ENCODE measurements around the gene TPSD1. TPM values are rescaled to one million over a fixed set of nuclear protein-coding genes. Genes with fewer than 3 reads are reported as not detected.
"Not testable (repeated sequence)": the region's sequence is repeated elsewhere in the genome, so short reads cannot be mapped to it uniquely, and the experiment has no call there.

The TPSD1 gene
- total RNA-seq, 1 donor from 2014 or later = not detected

DNA sequence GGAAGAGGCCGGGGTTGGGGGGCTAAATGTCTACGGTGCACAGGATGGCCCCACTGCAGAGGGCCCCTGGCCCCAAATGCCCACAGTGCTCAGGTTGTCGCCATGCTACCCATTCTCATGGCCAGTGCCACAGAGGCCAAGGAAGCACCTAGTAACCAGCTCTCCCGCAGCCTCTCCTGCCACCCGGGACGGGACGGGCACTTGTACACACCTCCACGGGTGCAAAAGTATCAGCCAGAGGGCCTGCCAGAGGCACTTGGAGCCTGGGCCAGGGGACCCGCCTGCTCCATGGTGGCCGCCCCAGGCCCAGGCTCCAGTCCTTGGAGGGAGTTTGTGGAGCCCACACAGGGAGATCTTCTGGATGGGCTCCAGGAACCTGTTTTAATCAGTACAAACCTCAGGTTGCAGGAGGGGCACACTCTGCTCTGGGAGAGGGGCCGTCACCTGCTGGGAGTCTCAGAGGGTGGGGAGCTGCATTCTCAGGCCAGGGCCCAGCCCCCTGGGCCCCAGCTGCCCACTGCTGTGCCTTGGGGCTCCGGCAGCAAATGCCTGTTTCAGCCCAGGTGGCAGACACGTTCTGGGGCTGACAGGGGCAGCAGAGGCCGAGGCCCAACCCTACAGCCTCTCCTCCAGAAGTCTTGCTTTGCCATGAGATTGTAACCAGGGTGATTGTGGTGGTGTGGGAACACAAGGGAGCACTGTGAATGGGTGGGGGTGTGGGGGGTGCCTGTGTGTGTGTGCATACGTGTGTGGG, 7.9 kb downstream of the TPSD1 start:
- DNase-seq (ENCODE audit: low read depth) = no peak
- TF ChIP-seq, protein P1, sequence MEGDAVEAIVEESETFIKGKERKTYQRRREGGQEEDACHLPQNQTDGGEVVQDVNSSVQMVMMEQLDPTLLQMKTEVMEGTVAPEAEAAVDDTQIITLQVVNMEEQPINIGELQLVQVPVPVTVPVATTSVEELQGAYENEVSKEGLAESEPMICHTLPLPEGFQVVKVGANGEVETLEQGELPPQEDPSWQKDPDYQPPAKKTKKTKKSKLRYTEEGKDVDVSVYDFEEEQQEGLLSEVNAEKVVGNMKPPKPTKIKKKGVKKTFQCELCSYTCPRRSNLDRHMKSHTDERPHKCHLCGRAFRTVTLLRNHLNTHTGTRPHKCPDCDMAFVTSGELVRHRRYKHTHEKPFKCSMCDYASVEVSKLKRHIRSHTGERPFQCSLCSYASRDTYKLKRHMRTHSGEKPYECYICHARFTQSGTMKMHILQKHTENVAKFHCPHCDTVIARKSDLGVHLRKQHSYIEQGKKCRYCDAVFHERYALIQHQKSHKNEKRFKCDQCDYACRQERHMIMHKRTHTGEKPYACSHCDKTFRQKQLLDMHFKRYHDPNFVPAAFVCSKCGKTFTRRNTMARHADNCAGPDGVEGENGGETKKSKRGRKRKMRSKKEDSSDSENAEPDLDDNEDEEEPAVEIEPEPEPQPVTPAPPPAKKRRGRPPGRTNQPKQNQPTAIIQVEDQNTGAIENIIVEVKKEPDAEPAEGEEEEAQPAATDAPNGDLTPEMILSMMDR (conservative IDR thresholded peaks at IDR 0.05; ENCODE audit: low read depth, low read length) = no peak
- no peak overlapping the region for H3K4me3 ChIP-seq (ENCODE audit: low read depth, low read length)

DNA sequence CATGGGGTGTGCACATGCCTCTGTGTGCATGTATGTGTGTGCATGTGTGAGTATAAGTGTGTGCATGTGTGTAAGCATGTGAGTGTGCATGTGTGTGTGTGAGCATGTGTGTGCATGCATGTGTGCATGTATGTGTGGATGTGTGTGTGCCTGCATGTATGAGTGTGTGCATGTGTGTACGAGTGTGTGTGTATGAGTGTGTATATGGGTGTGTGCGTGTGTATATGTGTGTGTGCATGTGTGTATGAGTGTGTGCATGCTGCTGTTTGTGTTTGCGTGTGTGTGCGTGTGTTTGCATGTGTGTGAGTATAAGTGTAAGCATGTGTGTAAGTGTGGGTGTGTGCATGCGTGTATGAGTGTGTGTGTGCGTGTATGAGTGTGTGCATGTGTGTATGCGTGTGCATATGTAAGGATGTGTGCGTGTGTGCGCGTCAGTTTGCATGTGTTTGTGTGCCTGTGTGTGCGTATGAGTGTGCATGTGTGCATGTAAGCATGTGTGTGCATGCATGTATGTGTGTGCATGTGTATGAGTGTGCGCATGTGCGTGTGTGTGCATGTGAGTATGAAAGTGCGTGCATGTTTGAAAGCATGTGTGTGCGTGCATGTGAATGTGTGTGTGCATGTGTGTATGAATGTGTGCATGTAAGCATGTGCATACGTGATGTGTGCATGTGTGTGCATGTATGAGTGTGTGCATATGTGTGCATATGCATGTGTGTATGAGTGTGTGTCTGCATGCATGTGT, 8.6 kb downstream of the TPSD1 start:
- DNase-seq (ENCODE audit: low read depth) = no peak
- H3K4me3 ChIP-seq (ENCODE audit: low read depth, low read length) = no peak overlapping the region
- TF ChIP-seq, protein P1 (conservative IDR thresholded peaks at IDR 0.05; ENCODE audit: low read depth, low read length) = no peak

DNA sequence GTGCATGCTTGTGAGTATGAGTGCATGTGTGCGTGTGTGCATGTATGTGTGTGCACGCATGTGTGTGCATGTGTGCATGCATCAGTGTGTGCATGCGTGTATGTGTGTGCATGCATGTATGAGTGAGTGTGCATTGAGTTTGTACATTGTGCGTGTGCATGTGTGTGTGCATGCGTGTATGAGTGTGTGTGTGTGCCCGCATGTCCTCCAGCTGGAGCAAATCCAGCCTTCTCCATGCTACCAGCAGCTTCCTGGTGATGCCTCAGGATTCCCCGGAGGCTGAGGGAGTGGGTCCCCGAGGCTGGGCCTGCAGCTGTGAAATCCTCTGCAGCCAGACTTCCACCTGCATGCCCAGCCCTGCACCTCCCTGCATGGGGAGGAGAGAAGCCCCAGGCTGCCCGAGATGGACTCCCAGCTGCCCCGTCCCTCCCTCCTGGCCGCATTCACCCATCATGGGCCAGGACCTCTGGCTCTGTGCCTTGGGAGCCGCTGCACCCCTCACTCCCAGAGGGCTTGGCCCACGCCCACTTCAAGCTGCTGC, 9.3 kb downstream of the TPSD1 start:
- no peak overlapping the region for H3K4me3 ChIP-seq (ENCODE audit: low read depth, low read length)
- no peak for DNase-seq (ENCODE audit: low read depth)
- TF ChIP-seq, protein P1 (conservative IDR thresholded peaks at IDR 0.05; ENCODE audit: low read depth, low read length) = no peak

DNA sequence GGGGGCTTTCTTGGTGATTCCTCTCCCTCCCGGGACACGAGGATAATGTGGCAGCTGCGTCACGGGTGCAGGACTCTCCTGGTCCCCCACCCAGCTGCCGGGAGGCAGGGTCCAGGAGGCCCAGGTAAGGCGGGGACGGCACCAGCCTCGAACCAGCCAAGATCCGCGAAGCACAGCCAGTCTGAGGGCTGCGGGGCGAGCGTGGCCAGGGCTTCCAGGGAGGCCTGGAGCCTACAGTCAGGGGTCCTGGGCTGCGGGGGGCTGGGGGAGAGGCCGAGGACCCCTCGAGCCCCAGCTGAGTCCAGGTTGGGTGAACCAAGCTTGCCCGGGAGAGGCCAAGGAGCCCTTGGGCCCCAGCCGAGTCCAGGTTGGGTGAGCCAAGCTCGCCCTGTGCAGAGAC, 10.0 kb downstream of the TPSD1 start:
- TF ChIP-seq, protein P1 (conservative IDR thresholded peaks at IDR 0.05; ENCODE audit: low read depth, low read length) = no peak
- no peak overlapping the region for H3K4me3 ChIP-seq (ENCODE audit: low read depth, low read length)
- DNase-seq (ENCODE audit: low read depth) = no peak

DNA sequence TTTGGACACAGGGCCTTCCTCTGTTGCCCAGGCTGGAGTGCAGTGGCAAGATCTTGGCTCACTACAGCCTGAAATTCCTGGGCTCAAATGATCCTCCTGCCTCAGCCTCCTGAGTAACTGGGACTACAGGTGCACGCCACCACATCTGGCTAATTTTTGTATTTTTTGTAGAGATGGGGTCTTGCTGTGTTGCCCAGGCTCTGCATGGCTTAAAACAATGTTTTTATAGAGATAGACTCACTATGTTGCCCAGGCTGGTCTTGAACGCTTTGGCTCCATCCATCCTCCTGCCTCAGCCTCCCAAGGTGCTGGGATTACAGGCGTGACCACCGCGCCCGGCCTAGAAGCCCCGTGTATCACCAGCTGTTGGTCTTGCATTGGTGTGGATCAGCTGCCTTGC, 13.5 kb downstream of the TPSD1 start:
- not testable (repeated sequence) for H3K4me3 ChIP-seq (ENCODE audit: low read depth, low read length); DNase-seq (ENCODE audit: low read depth)

DNA sequence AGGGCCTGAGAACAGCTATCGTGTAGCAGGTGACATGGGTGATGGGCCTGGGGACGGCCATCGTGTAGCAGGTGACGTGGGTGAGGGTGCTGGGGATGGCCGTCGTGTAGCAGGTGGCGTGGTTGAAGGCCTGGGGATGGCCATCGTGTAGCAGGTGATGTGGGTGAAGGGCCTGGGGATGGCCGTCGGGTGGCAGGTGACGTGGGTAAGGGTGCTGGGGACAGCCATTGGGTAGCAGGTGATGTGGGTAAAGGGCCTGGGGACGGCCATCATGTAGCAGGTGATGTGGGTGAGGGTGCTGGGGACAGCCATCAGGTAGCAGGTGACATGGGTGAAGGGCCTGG, 15.5 kb downstream of the TPSD1 start:
- TF ChIP-seq, protein P1 (conservative IDR thresholded peaks at IDR 0.05; ENCODE audit: low read depth, low read length) = no peak
- DNase-seq (ENCODE audit: low read depth) = no peak
- no peak overlapping the region for H3K4me3 ChIP-seq (ENCODE audit: low read depth, low read length)

DNA sequence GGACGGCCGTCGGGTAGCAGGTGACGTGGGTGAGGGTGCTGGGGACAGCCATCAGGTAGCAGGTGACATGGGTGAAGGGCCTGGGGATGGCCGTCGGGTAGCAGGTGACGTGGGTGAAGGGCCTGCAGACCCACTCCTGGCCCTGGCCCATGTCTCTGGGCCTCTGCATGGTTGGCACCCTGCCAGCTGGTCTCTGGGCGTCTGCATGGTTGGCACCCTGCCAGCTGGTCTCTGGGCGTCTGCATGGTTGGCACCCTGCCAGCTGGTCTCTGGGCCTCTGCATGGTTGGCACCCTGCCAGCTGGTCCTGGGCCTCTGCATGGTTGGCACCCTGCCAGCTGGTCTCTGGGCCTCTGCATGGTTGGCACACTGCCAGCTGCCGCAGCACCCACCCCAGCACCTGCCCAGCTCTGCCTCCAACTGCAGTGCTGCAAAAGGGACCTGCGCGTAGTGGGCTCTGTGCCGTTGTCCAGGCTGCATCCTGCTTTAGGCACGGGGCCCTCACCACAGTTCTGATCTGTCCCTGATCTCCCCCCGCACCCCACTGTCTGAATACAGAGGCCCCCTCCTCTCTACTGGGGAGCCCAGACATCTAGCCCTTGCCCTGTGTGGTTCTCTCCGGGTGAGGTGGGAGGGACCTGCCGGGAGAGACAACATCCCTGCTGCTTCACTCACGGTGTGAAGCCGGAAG, 16.0 kb downstream of the TPSD1 start:
- not testable (repeated sequence) for DNase-seq (ENCODE audit: low read depth); H3K4me3 ChIP-seq (ENCODE audit: low read depth, low read length)
